Measurements from ENCODE around the gene LSP1.
"Not testable (repeated sequence)": the region's sequence is repeated elsewhere in the genome, so short reads cannot be mapped to it uniquely, and the experiment has no call there.

Gene LSP1

GRCh38 chr11:1866776-1867175, 13.9 kb downstream of the LSP1 start:
- no peak for DNase-seq

GRCh38 chr11:1867381-1867780, 14.5 kb downstream of the LSP1 start:
- no peak for DNase-seq

GRCh38 chr11:1868056-1868635, 15.3 kb downstream of the LSP1 start:
- DNase-seq = no peak

- DNase-seq = no peak
Measured at GRCh38 chr11:1868636-1869291, 15.9 kb downstream of the LSP1 start.

DNA sequence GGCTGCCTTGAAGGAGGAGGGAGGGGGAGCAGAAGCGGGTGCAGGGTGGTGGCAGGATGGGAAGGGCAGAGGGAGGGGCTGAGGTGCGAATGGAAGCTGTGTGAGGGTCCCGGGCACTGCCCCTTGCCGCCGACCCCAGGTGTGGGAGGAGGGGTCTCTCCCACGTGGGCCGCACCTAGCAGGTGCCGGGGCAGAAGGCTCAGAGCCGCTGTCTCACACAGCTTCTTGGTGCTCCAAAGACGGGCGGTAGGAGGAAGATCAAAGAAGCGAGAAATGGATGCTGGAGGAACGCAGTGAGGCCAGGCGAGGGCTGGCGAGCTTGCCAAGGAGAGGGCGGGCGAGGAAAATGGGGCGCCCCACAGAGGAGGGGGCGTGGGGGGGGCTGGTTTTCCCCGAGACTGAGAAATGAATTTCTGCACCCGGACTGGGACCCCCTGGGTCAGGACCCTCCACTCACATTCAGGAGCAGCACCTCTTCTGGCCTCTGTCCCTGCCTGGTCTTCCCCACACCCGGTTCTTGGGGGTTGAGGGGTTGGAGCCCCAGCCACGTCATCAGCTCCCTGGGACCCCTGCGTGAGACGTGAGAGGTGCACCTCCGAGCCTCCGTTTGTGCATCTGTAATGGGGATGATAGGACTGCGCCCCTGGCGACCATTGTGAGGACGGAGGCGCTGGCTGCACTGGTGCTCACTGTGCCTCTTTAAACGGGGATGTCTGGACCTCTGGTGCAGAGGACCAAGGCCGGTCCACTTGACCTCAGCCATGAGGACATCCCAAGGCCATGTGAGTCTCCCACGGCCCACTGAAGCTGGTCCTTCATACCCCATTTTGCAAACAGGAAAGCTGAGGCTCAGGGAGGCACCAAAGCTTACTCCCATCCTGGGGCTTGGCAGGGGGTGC, 16.8 kb downstream of the LSP1 start:
- no peak for DNase-seq

- DNase-seq = no peak
Measured at GRCh38 chr11:1870326-1870696, 17.4 kb downstream of the LSP1 start.

- no peak for DNase-seq
Measured at GRCh38 chr11:1870721-1871466, 18.0 kb downstream of the LSP1 start.

GRCh38 chr11:1871531-1871930, 18.6 kb downstream of the LSP1 start:
- no peak for DNase-seq

GRCh38 chr11:1872267-1872985, 19.5 kb downstream of the LSP1 start:
- no peak for DNase-seq

DNA sequence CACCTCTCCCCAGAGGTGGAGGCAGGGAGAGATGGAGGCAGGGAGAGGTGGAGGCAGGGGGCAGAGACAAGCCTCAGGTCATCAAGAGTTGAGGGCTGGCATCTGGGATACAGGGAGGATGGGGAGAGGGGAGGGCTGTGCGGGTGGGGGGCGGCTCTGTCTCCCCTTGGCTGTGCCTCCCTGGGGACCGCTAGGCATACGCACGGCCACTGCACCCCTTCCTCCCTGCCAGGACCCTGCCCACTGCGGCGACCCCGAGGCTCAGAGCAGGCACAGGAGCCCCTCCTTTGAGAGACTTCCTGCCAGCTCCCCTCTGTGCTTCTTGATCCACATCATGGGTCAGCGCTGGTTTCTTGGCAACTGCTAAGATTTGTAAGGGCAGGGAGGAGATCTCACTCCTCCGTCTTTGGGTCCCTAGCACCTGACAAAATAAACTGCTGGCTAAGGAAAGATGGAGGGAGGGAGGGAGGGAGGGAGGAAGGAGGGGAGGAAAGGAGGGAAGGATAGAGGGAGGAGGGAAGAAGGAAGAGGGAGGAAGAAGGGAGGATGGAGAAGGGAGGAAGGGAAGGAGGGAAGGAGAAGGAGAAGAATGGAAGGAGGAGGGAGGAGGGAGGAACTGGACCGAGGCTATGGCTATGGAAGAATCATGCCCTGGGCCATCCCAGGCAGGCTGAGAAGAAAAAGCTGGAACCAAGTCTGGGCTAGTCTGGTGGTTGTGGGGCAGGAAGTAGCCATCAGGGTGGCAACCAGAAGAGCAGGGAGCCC, 20.3 kb downstream of the LSP1 start:
- no peak for DNase-seq

DNA sequence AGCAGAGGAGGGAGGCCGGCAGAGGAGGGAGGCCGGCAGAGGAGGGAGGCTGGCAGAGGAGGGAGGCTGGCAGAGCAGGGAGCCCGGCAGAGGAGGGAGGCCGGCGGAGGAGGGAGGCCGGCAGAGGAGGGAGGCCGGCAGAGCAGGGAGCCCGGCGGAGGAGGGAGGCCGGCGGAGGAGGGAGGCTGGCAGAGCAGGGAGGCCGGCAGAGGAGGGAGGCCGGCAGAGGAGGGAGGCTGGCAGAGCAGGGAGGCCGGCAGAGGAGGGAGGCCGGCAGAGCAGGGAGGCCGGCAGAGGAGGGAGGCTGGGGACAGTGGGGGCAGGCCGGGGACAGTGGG, 20.9 kb downstream of the LSP1 start:
- not testable (repeated sequence) for DNase-seq

- DNase-seq = not testable (repeated sequence)
Measured at GRCh38 chr11:1874441-1875092, 21.7 kb downstream of the LSP1 start.

DNA sequence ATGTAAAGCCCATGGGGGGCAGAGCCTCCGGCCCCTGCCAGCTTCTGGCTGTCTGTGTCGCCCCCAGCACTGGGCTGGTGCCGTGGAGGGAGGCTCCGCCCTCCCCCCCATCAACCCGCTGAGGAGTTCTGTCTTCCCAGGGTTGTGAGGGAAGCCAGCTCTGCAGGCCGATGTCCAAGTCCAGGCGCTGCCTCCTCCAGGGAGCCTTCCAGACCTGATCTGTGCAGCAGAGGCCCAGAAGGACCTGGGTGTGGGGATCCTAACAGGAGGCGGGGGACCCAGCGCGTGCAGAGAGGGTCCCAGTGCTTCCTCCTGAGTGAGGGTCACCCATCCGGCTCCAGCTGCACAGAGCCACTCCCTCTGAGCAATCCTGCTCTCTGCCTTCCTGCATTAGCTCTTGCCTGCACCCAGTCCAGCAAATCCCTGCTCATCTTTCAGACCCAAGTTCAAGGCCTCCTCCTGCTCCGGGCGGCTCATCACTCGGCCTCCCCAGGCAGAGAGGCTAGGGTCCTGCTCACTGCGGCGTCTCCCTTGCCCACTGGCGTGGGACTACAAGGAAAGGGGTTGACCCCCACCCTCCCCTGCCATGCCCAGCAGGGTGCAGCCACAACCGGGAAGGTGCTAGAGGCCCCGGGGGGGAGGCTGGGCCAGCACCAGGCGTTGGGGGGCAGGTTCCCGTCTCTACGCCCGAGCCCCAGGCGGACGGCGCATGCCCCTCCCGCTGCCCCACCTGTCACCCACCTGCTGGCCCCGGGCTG, 22.4 kb downstream of the LSP1 start:
- DNase-seq = no peak

DNA sequence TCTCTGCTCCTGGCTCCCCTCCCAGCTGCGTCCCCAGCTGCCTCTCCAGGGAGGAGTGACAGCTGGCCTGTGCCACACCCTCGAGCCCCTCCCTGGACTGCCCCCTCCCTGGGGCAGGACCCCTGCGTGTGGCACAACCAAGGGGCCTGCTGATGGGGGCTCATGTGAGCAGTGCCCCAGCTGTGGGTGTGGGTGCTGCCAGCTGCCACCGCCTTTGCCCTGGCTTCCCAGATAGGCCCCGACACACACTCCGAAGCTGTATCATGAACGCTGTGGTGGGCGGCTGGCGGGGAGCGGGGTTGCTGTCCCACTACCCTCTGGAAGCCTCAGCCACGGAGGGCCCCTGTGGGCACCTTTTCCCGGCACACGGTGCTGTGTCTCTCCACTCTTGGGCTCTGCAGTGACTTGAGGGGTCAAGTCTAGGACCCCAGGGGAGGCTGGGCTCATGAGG, 23.0 kb downstream of the LSP1 start:
- not testable (repeated sequence) for DNase-seq

DNA sequence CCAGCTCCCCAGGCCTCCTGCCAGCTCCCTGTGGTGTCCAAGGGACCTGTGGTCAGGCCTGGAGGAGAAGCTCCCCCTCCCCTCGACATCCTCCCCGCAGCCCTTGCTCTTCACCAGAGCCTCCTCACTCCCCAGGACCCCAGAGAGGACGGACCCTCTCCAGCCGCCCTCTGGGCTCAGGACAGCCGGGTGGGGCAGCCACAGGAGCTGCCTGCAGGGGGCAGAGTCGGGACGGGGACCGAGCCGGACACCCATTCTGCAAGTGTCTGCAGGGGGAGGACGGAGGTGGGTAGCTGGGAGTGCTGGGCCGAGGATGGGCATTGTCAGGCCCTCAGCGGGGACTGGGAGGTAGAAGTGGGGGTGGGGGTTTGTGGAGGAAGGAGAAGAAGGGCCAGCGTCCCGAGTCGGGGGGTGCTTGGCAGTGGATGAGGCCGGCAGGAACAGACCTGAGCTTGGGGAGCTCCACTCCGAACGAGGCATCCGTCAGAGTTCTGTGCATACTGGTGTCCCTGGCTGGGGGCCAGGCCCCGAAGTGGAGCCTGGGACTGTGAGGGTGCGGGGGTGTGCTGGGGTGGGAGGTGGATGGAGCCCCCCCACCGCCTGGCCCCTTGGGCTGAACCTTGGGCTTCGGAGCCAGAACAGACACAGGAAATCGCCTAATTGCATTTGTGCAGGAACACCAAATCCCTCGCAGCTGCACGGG, 23.6 kb downstream of the LSP1 start:
- no peak for DNase-seq

DNA sequence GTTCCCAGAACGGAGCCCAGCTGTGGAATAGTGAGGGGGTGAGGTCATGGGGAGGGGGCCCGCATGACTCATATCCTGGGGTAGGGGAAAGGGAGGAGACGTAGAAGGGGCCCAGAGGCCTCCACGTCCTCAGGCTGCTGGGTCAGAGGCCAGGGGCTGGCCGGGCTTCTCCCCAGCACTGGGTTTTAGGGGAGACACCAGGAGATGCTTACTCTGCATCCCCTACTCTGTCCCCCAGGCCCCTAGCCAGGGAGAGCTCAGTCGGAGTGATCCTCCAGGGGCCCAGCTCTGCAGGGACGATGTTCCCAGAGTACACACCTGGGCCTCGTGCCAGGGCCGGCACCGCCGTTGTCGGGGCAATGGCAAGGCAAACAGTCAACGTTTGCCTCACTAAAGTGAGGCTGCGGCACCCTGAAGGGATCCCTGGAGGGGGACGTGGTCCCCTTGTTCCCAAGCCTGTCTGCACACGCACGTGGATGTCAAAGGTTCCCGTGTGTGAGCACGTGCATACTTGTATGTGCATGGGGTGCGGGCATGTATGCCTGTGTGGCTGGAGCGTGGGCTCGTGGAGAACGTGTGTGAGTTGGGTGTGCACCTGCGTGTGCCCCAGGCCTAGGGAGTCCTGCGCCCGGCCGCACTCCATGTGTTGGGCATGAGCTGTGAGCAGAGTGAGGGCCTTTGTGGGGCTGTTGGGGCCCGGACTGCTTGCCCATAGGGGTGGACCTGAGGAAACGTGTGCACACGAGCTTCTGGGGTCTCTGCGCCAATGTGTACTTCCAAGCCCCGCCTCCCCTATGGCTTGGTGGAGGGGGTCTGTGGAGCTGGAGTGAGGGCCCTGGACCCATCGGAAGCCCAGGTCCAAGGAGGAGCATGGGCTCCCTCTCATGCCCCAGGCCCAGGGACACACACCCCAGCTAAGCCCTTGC, 24.6 kb downstream of the LSP1 start:
- no peak for DNase-seq

DNA sequence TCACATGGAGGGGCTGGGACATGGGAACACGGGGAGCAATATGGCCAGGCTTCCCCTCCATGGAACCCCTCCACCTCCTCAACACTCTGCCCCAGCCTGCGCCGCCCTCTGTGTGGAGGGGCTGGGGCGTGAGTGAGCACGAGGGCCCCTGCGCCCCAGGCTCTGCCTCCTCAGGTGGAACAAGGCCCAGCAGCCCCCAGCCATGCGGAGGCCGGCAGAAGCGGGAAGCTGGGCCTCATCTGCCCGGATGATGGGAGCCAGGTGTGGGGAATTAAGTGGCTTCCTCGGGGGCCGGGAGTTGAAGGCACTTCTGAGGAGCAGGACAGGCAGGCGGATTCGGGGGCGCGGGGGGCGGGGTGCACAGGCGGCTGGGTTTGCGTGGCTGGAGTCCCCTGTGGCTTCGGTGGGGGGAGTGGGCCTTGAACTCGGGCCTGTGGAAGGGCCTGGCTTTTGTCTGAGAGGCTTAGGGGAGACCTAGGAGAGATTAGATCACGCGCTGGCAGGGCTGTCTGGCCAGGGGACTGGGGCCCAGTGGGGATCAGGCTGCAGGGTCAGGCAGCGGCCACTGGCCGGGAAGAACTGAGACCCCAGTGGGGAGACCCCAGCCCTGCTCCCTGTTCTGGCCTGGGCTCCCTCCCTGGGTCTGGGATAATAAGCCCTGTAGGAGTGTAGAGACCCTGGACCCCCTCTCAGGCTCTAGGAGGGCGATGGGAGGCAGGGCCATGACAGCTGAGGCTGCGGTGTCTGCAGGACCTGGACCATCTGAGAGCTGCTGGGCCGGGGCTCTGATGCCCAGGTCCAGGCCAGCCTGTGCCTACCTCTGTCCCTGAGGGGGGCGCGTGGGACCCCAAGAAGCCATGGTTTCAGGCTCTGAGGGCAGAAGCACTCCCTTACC, 25.5 kb downstream of the LSP1 start:
- DNase-seq = no peak
